ENCODE measurements around the gene MAD1L1.
A peak's percentile ranks its signal among the peaks of the same experiment; 100 is the strongest.

The MAD1L1 gene

DNA sequence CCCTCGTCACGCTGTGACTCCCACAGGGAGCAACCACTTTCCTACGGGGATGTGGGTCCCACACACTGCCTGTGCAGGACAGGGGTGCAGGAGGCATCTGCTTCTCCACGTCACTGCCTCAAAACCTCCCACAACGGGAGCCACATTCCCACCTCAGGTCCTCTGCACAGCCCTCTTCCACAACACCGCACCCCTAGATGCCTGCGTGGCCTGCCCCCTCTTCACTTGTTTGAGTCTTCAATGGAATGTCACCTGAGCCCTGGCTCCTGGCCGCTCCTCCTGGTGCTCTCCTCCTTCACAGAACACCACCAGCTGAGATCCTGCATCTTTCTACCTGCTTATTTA lies 73.6 kb downstream of the MAD1L1 start:
- Histone ChIP-seq H3K9ac (ENCODE audit: low read length) (no peak overlapping the region), H3K18ac (ENCODE audit: low read length) (peak overlapping the region; percentile 43), H2BK5ac (ENCODE audit: low read depth, low read length, poor library complexity) (no peak overlapping the region), H3K9me3 (ENCODE audit: insufficient read depth, low read depth, low read length) (peaks cover 1% of the 10 kb centered on the region), H3K4me1 (ENCODE audit: control insufficient read depth in 1 of 2, insufficient read depth in 2 of 2, low read length in 2 of 2) (peaks cover 8% of the 10 kb centered on the region in 2 experiments), H3K79me2 (ENCODE audit: control insufficient read depth, insufficient read depth, low read length, poor library complexity) (no peaks in the 10 kb centered on the region), H2AK5ac (ENCODE audit: low read length) (no peak overlapping the region), H2AFZ (ENCODE audit: insufficient read depth, low read length, poor library complexity) (no peak overlapping the region), H3K14ac (ENCODE audit: low read length) (no peak overlapping the region), H4K8ac (ENCODE audit: low read depth, low read length) (no peak overlapping the region), H3K23ac (ENCODE audit: low read length) (no peak overlapping the region), H3K4ac (ENCODE audit: low read depth, low read length) (no peak overlapping the region), H3K27me3 (ENCODE audit: insufficient read depth, low read length) (no peaks in the 10 kb centered on the region), H2BK12ac (ENCODE audit: low read length) (no peak overlapping the region), H3K27ac (ENCODE audit: low read depth, low read length) (no peak overlapping the region), H3K4me2 (ENCODE audit: low read length) (no peak overlapping the region), H4K12ac (ENCODE audit: low read depth, low read length) (no peak overlapping the region), H4K91ac (ENCODE audit: low read depth, low read length) (no peak overlapping the region), H3K36me3 (ENCODE audit: control insufficient read depth in 1 of 2, insufficient read depth in 2 of 2, low read length in 2 of 2) (peaks cover 11 to 16% of the 10 kb centered on the region in 2 experiments), H2BK120ac (ENCODE audit: insufficient read depth, low read length, poor library complexity) (no peak overlapping the region), H3K4me3 (ENCODE audit: low read depth, low read length) (no peak overlapping the region), H3K79me1 (ENCODE audit: low read length) (no peaks in the 10 kb centered on the region)
- no CpG with 5 or more reads among the region's 8 CpGs for WGBS (ENCODE audit: extremely low coverage, insufficient coverage, insufficient read length)
- DNase-seq = no peak

DNA sequence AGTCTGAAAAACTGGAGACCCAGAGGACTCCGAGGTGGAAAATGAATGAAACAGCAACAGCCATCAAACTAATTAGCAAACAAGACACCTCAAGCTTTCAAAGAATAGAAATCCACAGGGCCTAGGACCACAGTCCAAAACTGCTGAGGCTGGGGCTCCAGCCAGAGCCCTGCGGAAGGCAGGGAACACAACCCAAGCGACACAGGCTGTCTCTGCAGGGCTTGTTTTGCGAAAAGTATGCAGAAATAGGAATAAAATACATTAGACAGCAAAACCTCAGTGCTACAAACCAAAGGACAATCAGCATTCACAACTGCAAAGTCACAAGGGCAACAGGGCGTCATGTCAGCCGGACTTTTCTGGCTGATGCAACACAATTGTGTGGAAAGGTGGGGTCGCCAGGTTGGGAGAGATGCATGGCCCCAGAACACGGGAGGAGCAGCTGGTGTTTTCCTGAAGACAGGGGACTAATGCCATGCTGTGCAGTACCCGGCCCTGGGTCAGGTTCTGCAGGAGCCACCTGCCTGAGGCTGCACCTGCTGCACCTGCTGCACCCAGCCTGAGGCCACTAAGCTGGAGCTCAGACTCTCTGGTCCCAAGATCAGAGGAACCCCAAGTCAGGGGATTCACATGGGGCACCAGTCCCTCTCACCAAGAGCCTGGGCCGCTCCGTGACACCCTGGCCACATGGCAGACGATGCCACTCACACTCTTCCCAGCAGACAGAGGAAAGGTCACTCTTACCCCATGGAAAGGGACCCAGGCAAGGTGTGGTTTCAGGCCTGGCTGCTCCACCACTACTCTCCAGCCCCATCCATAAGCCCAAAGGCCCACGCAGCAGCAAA lies 74.2 kb downstream of the MAD1L1 start:
- H3K9ac ChIP-seq (ENCODE audit: low read length) = no peak overlapping the region
- no peak overlapping the region for H4K12ac ChIP-seq (ENCODE audit: low read depth, low read length)
- H2BK5ac ChIP-seq (ENCODE audit: low read depth, low read length, poor library complexity) = no peak overlapping the region
- H3K4ac ChIP-seq (ENCODE audit: low read depth, low read length) = no peak overlapping the region
- H3K14ac ChIP-seq (ENCODE audit: low read length) = no peak overlapping the region
- H3K9me3 ChIP-seq (ENCODE audit: insufficient read depth, low read depth, low read length) = peaks cover 1% of the 10 kb centered on the region
- H2BK12ac ChIP-seq (ENCODE audit: low read length) = no peak overlapping the region
- H2AFZ ChIP-seq (ENCODE audit: insufficient read depth, low read length, poor library complexity) = no peak overlapping the region
- no peak overlapping the region for H3K27ac ChIP-seq (ENCODE audit: low read depth, low read length)
- no peaks in the 10 kb centered on the region for H3K79me1 ChIP-seq (ENCODE audit: low read length)
- no CpG with 5 or more reads among the region's 13 CpGs for WGBS (ENCODE audit: extremely low coverage, insufficient coverage, insufficient read length)
- H3K4me1 ChIP-seq (ENCODE audit: control insufficient read depth in 1 of 2, insufficient read depth in 2 of 2, low read length in 2 of 2) = peaks cover 8% of the 10 kb centered on the region in 2 experiments
- peaks cover 11 to 16% of the 10 kb centered on the region in 2 experiments for H3K36me3 ChIP-seq (ENCODE audit: control insufficient read depth in 1 of 2, insufficient read depth in 2 of 2, low read length in 2 of 2)
- H2AK5ac ChIP-seq (ENCODE audit: low read length) = no peak overlapping the region
- no peak overlapping the region for H4K8ac ChIP-seq (ENCODE audit: low read depth, low read length)
- no peak for DNase-seq
- no peaks in the 10 kb centered on the region for H3K27me3 ChIP-seq (ENCODE audit: insufficient read depth, low read length)
- H3K79me2 ChIP-seq (ENCODE audit: control insufficient read depth, insufficient read depth, low read length, poor library complexity) = no peaks in the 10 kb centered on the region
- no peak overlapping the region for H3K4me3 ChIP-seq (ENCODE audit: low read depth, low read length)
- H4K91ac ChIP-seq (ENCODE audit: low read depth, low read length) = no peak overlapping the region
- no peak overlapping the region for H3K18ac ChIP-seq (ENCODE audit: low read length)
- H3K23ac ChIP-seq (ENCODE audit: low read length) = no peak overlapping the region
- no peak overlapping the region for H3K4me2 ChIP-seq (ENCODE audit: low read length)
- no peak overlapping the region for H2BK120ac ChIP-seq (ENCODE audit: insufficient read depth, low read length, poor library complexity)

GRCh38 chr7:2157473-2158279 lies 75.1 kb downstream of the MAD1L1 start:
- no peak for DNase-seq
- Histone ChIP-seq H2AFZ (ENCODE audit: insufficient read depth, low read length, poor library complexity) (no peak overlapping the region), H2BK5ac (ENCODE audit: low read depth, low read length, poor library complexity) (no peak overlapping the region), H4K91ac (ENCODE audit: low read depth, low read length) (no peak overlapping the region), H3K18ac (ENCODE audit: low read length) (no peak overlapping the region), H3K36me3 (ENCODE audit: control insufficient read depth in 1 of 2, insufficient read depth in 2 of 2, low read length in 2 of 2) (peaks cover 11 to 16% of the 10 kb centered on the region in 2 experiments), H3K9ac (ENCODE audit: low read length) (no peak overlapping the region), H4K12ac (ENCODE audit: low read depth, low read length) (no peak overlapping the region), H2BK12ac (ENCODE audit: low read length) (no peak overlapping the region), H3K4me2 (ENCODE audit: low read length) (no peak overlapping the region), H3K14ac (ENCODE audit: low read length) (no peak overlapping the region), H3K23ac (ENCODE audit: low read length) (no peak overlapping the region), H3K9me3 (ENCODE audit: insufficient read depth, low read depth, low read length) (peaks cover 1% of the 10 kb centered on the region), H2BK120ac (ENCODE audit: insufficient read depth, low read length, poor library complexity) (no peak overlapping the region), H3K4me1 (ENCODE audit: control insufficient read depth in 1 of 2, insufficient read depth in 2 of 2, low read length in 2 of 2) (peaks cover 6% of the 10 kb centered on the region in 2 experiments), H3K4ac (ENCODE audit: low read depth, low read length) (no peak overlapping the region), H3K4me3 (ENCODE audit: low read depth, low read length) (no peak overlapping the region), H4K8ac (ENCODE audit: low read depth, low read length) (no peak overlapping the region), H3K27me3 (ENCODE audit: insufficient read depth, low read length) (no peaks in the 10 kb centered on the region), H3K79me2 (ENCODE audit: control insufficient read depth, insufficient read depth, low read length, poor library complexity) (no peaks in the 10 kb centered on the region), H3K79me1 (ENCODE audit: low read length) (no peaks in the 10 kb centered on the region), H3K27ac (ENCODE audit: low read depth, low read length) (no peak overlapping the region), H2AK5ac (ENCODE audit: low read length) (no peak overlapping the region)
- WGBS (ENCODE audit: extremely low coverage, insufficient coverage, insufficient read length) = no CpG with 5 or more reads among the region's 19 CpGs

- no peak overlapping the region for H4K12ac ChIP-seq (ENCODE audit: low read depth, low read length)
- H2AK5ac ChIP-seq (ENCODE audit: low read length) = no peak overlapping the region
- H2BK12ac ChIP-seq (ENCODE audit: low read length) = no peak overlapping the region
- H4K8ac ChIP-seq (ENCODE audit: low read depth, low read length) = no peak overlapping the region
- H3K23ac ChIP-seq (ENCODE audit: low read length) = no peak overlapping the region
- H3K79me2 ChIP-seq (ENCODE audit: control insufficient read depth, insufficient read depth, low read length, poor library complexity) = no peaks in the 10 kb centered on the region
- peaks cover 11 to 16% of the 10 kb centered on the region in 2 experiments for H3K36me3 ChIP-seq (ENCODE audit: control insufficient read depth in 1 of 2, insufficient read depth in 2 of 2, low read length in 2 of 2)
- no peak overlapping the region for H2AFZ ChIP-seq (ENCODE audit: insufficient read depth, low read length, poor library complexity)
- no peaks in the 10 kb centered on the region for H3K79me1 ChIP-seq (ENCODE audit: low read length)
- H3K4me3 ChIP-seq (ENCODE audit: low read depth, low read length) = no peak overlapping the region
- no peak for DNase-seq
- H3K4me1 ChIP-seq (ENCODE audit: control insufficient read depth in 1 of 2, insufficient read depth in 2 of 2, low read length in 2 of 2) = peaks cover 6% of the 10 kb centered on the region in 2 experiments
- no peak overlapping the region for H3K9ac ChIP-seq (ENCODE audit: low read length)
- no peaks in the 10 kb centered on the region for H3K27me3 ChIP-seq (ENCODE audit: insufficient read depth, low read length)
- no peak overlapping the region for H3K27ac ChIP-seq (ENCODE audit: low read depth, low read length)
- no CpG with 5 or more reads among the region's 15 CpGs for WGBS (ENCODE audit: extremely low coverage, insufficient coverage, insufficient read length)
- no peak overlapping the region for H3K14ac ChIP-seq (ENCODE audit: low read length)
- no peak overlapping the region for H3K4ac ChIP-seq (ENCODE audit: low read depth, low read length)
- no peak overlapping the region for H2BK5ac ChIP-seq (ENCODE audit: low read depth, low read length, poor library complexity)
- H3K4me2 ChIP-seq (ENCODE audit: low read length) = no peak overlapping the region
- no peak overlapping the region for H4K91ac ChIP-seq (ENCODE audit: low read depth, low read length)
- H2BK120ac ChIP-seq (ENCODE audit: insufficient read depth, low read length, poor library complexity) = no peak overlapping the region
- H3K18ac ChIP-seq (ENCODE audit: low read length) = no peak overlapping the region
- peaks cover 1% of the 10 kb centered on the region for H3K9me3 ChIP-seq (ENCODE audit: insufficient read depth, low read depth, low read length)
Observed at GRCh38 chr7:2156756-2157472, 75.8 kb downstream of the MAD1L1 start.

Data from trophoblast cell (in vitro differentiated cells and primary cell).